SK-N-SH treated with all-trans-retinoic acid at 6 μM for 48 hours (cell line): ENCODE measurements around the gene RAB30.

Source experiments
- ATAC-seq: fragments of 200-7000 bp; cut with Tn5 transposase; 3 replicates; pipeline ENCODE4 v1.9.1; 2020; ENCODE audit warnings: mild to moderate bottlenecking, moderate library complexity
- ARNTL ChIP-seq: fragments of 450-650 bp; formaldehyde crosslinking; IDR thresholded peaks from 2 replicates; pipeline ENCODE4 v1.5.0; 2020; ENCODE audit warnings: low read depth, mild to moderate bottlenecking, moderate library complexity, borderline replicate concordance
- BACH2 ChIP-seq: fragments of 250-450 bp; sonication (Bioruptor Pico); IDR thresholded peaks from 2 replicates; pipeline ENCODE4 v1.9.0; 2021; ENCODE audit warnings: mild to moderate bottlenecking, borderline replicate concordance
- CREB5 ChIP-seq: fragments of 250-450 bp; sonication (Bioruptor Pico); IDR thresholded peaks from 2 replicates; pipeline ENCODE4 v1.5.1; 2020; ENCODE audit warnings: low read depth, mild to moderate bottlenecking, moderate library complexity
- CSDC2 ChIP-seq: fragments of 250-450 bp; sonication (Bioruptor Pico); IDR thresholded peaks from 2 replicates; pipeline ENCODE4 v1.5.0; 2020; ENCODE audit warnings: mild to moderate bottlenecking, moderate library complexity
- ESRRG ChIP-seq: fragments of 250-450 bp; sonication (Bioruptor Pico); IDR thresholded peaks from 2 replicates; pipeline ENCODE4 v1.6.1; 2021; ENCODE audit warnings: mild to moderate bottlenecking
- GLIS3 ChIP-seq: fragments of 250-450 bp; sonication (Bioruptor Pico); IDR thresholded peaks from 2 replicates; pipeline ENCODE4 v1.5.0; 2020; ENCODE audit warnings: mild to moderate bottlenecking, moderate library complexity
- ISL1 ChIP-seq: fragments of 250-450 bp; sonication (Bioruptor Pico); IDR thresholded peaks from 2 replicates; pipeline ENCODE4 v2.1.2; 2022; ENCODE audit warnings: mild to moderate bottlenecking, moderate library complexity
- OSR1 ChIP-seq: fragments of 250-450 bp; sonication (Bioruptor Pico); IDR thresholded peaks from 2 replicates; pipeline ENCODE4 v1.8.0; 2022; ENCODE audit warnings: moderate library complexity, mild to moderate bottlenecking, inconsistent platforms
- PPARA ChIP-seq: fragments of 250-450 bp; sonication (Bioruptor Pico); IDR thresholded peaks from 2 replicates; pipeline ENCODE4 v1.5.0; 2020; ENCODE audit warnings: mild to moderate bottlenecking, borderline replicate concordance
- RARB ChIP-seq: fragments of 250-450 bp; sonication (Bioruptor Pico); IDR thresholded peaks from 2 replicates; pipeline ENCODE4 v1.8.0; 2021; ENCODE audit warnings: mild to moderate bottlenecking, moderate library complexity
- SNAI2 ChIP-seq: fragments of 250-450 bp; sonication (Bioruptor Pico); IDR thresholded peaks from 2 replicates; pipeline ENCODE4 v1.5.0; 2020; ENCODE audit warnings: mild to moderate bottlenecking, moderate library complexity
- TCF4 ChIP-seq: fragments of 250-450 bp; sonication (Bioruptor Pico); IDR thresholded peaks from 2 replicates; pipeline ENCODE4 v1.8.0; 2021; ENCODE audit warnings: mild to moderate bottlenecking, moderate library complexity, borderline replicate concordance
- TOX ChIP-seq: fragments of 250-450 bp; sonication (Bioruptor Pico); IDR thresholded peaks from 2 replicates; pipeline ENCODE4 v1.8.0; 2021; ENCODE audit warnings: mild to moderate bottlenecking, moderate library complexity, borderline replicate concordance
- TSHZ2 ChIP-seq: fragments of 250-450 bp; sonication (Bioruptor Pico); IDR thresholded peaks from 2 replicates; pipeline ENCODE4 v1.5.0; 2020; ENCODE audit warnings: mild to moderate bottlenecking, moderate library complexity
- ZC3H10 ChIP-seq: fragments of 250-450 bp; sonication (Bioruptor Pico); IDR thresholded peaks from 2 replicates; pipeline ENCODE4 v1.5.1; 2021; ENCODE audit warnings: mild to moderate bottlenecking, moderate library complexity
- ZFP3 ChIP-seq: fragments of 250-450 bp; sonication (Bioruptor Pico); IDR thresholded peaks from 2 replicates; pipeline ENCODE4 v1.5.0; 2020; ENCODE audit warnings: mild to moderate bottlenecking, moderate library complexity
- ZFP30 ChIP-seq: fragments of 450-650 bp; formaldehyde crosslinking; IDR thresholded peaks from 2 replicates; pipeline ENCODE4 v1.5.0; 2022; ENCODE audit warnings: mild to moderate bottlenecking, moderate library complexity
- ZNF565 ChIP-seq: fragments of 450-650 bp; formaldehyde crosslinking; conservative IDR thresholded peaks from 2 replicates; pipeline ENCODE4 v1.5.0; 2020; ENCODE audit warnings: low read depth, mild to moderate bottlenecking, moderate library complexity
- ZNF70 ChIP-seq: fragments of 450-650 bp; formaldehyde crosslinking; IDR thresholded peaks from 2 replicates; pipeline ENCODE4 v1.5.0; 2020; ENCODE audit warnings: mild to moderate bottlenecking, moderate library complexity
- ZNF8 ChIP-seq: fragments of 450-650 bp; formaldehyde crosslinking; IDR thresholded peaks from 2 replicates; pipeline ENCODE4 v1.5.0; 2020; ENCODE audit warnings: mild to moderate bottlenecking, moderate library complexity
- TF ChIP-seq, protein P1 (sequence below): fragments of 250-450 bp; sonication (Bioruptor Pico); IDR thresholded peaks from 2 replicates; pipeline ENCODE4 v1.8.0; 2020; ENCODE audit warnings: mild to moderate bottlenecking, moderate library complexity, borderline replicate concordance
- TF ChIP-seq, protein P2 (sequence below): fragments of 250-450 bp; sonication (Bioruptor Pico); IDR thresholded peaks from 2 replicates; pipeline ENCODE4 v1.5.1; 2021; ENCODE audit warnings: mild to moderate bottlenecking, moderate library complexity
- TF ChIP-seq, protein P3 (sequence below): fragments of 250-450 bp; sonication (Bioruptor Pico); IDR thresholded peaks from 2 replicates; pipeline ENCODE4 v1.8.0; 2021; ENCODE audit warnings: low read depth, mild to moderate bottlenecking, moderate library complexity, borderline replicate concordance

RAB30 gene

GRCh38 chr11:83025267-83025704, 46.4 kb downstream of the RAB30 start:
- TF ChIP-seq RARB (CRISPR knock-in tag) (no peak), ZC3H10 (no peak), BACH2 (CRISPR knock-in tag) (no peak), ZNF70 (CRISPR knock-in tag) (no peak), PPARA (no peak), SNAI2 (CRISPR knock-in tag) (no peak), ESRRG (no peak), ZFP30 (CRISPR knock-in tag) (no peak), TSHZ2 (CRISPR knock-in tag) (no peak), ISL1 (CRISPR knock-in tag) (no peak), GLIS3 (CRISPR knock-in tag) (no peak), CSDC2 (no peak), ZNF8 (CRISPR knock-in tag) (no peak), OSR1 (no peak), ZFP3 (CRISPR knock-in tag) (no peak)
- TF ChIP-seq, protein P1, sequence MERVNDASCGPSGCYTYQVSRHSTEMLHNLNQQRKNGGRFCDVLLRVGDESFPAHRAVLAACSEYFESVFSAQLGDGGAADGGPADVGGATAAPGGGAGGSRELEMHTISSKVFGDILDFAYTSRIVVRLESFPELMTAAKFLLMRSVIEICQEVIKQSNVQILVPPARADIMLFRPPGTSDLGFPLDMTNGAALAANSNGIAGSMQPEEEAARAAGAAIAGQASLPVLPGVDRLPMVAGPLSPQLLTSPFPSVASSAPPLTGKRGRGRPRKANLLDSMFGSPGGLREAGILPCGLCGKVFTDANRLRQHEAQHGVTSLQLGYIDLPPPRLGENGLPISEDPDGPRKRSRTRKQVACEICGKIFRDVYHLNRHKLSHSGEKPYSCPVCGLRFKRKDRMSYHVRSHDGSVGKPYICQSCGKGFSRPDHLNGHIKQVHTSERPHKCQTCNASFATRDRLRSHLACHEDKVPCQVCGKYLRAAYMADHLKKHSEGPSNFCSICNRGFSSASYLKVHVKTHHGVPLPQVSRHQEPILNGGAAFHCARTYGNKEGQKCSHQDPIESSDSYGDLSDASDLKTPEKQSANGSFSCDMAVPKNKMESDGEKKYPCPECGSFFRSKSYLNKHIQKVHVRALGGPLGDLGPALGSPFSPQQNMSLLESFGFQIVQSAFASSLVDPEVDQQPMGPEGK (CRISPR knock-in tag): no peak
- TF ChIP-seq, protein P2, sequence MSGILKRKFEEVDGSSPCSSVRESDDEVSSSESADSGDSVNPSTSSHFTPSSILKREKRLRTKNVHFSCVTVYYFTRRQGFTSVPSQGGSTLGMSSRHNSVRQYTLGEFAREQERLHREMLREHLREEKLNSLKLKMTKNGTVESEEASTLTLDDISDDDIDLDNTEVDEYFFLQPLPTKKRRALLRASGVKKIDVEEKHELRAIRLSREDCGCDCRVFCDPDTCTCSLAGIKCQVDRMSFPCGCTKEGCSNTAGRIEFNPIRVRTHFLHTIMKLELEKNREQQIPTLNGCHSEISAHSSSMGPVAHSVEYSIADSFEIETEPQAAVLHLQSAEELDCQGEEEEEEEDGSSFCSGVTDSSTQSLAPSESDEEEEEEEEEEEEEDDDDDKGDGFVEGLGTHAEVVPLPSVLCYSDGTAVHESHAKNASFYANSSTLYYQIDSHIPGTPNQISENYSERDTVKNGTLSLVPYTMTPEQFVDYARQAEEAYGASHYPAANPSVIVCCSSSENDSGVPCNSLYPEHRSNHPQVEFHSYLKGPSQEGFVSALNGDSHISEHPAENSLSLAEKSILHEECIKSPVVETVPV (CRISPR knock-in tag): no peak
- TF ChIP-seq, protein P3, sequence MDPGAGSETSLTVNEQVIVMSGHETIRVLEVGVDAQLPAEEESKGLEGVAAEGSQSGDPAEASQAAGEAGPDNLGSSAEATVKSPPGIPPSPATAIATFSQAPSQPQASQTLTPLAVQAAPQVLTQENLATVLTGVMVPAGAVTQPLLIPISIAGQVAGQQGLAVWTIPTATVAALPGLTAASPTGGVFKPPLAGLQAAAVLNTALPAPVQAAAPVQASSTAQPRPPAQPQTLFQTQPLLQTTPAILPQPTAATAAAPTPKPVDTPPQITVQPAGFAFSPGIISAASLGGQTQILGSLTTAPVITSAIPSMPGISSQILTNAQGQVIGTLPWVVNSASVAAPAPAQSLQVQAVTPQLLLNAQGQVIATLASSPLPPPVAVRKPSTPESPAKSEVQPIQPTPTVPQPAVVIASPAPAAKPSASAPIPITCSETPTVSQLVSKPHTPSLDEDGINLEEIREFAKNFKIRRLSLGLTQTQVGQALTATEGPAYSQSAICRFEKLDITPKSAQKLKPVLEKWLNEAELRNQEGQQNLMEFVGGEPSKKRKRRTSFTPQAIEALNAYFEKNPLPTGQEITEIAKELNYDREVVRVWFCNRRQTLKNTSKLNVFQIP (CRISPR knock-in tag): no peak
- TF ChIP-seq, all 23 proteins: peak for 0
- ATAC-seq: no peak

GRCh38 chr11:83024270-83024854, 47.3 kb downstream of the RAB30 start:
- no peak for ATAC-seq
- TF ChIP-seq CREB5 (CRISPR knock-in tag): no peak
- no peak for TF ChIP-seq RARB (CRISPR knock-in tag)
- TF ChIP-seq GLIS3 (CRISPR knock-in tag): no peak
- no peak for TF ChIP-seq CSDC2
- TF ChIP-seq TSHZ2 (CRISPR knock-in tag): no peak
- no peak for TF ChIP-seq ISL1 (CRISPR knock-in tag)
- TF ChIP-seq, protein P1 (CRISPR knock-in tag): no peak
- TF ChIP-seq ZC3H10: no peak
- no peak for TF ChIP-seq BACH2 (CRISPR knock-in tag)
- no peak for TF ChIP-seq TCF4 (CRISPR knock-in tag)
- no peak for TF ChIP-seq ZNF565 (CRISPR knock-in tag)
- TF ChIP-seq SNAI2 (CRISPR knock-in tag): no peak
- TF ChIP-seq TOX (CRISPR knock-in tag): no peak
- no peak for TF ChIP-seq ARNTL (CRISPR knock-in tag)
- TF ChIP-seq ZFP3 (CRISPR knock-in tag): no peak
- no peak for TF ChIP-seq ZNF70 (CRISPR knock-in tag)
- TF ChIP-seq, protein P2 (CRISPR knock-in tag): no peak
